B cell (primary cell): ENCODE results near the gene NT5M. TPM values are rescaled to one million over a fixed set of nuclear protein-coding genes. Genes with fewer than 3 reads are reported as not detected.

Source experiments
- ATAC-seq: fragments of 200-7000 bp; cut with Tn5 transposase; one replicate; pipeline ENCODE4 v1.10.0; 2021; ENCODE audit warnings: low read depth, mild to moderate bottlenecking, moderate number of reproducible peaks, moderate library complexity
- CTCF ChIA-PET: fragments of 350-600 bp; sonication (Branson Sonifier 250); formaldehyde crosslinking; loops from one replicate; lab custom pipeline; 2021; ENCODE audit warnings: antibody characterized with exemption, inconsistent platforms; lab: Charles Lee
- POLR2A ChIA-PET: fragments of 350-600 bp; sonication (Branson Sonifier 250); formaldehyde crosslinking; loops from one replicate; lab custom pipeline; 2021; ENCODE audit warnings: antibody characterized with exemption; lab: Charles Lee
- DNase-seq: peaks from one replicate; pipeline ENCODE4 v3.0.0; 2013
- H2AFZ ChIP-seq: 2 replicates; pipeline ENCODE4 v1.6.1; 2012; ENCODE audit warnings: mild to moderate bottlenecking, low read depth, low read length; ENCODE audit not compliant: insufficient read depth, poor library complexity, severe bottlenecking
- H3K27ac ChIP-seq, 2 donors: 1 replicate in 1 of 2; 2 replicates in 1 of 2; pipeline ENCODE4 v1.5.1; 2012 to 2013; ENCODE audit warnings: low read length in 2 of 2, mild to moderate bottlenecking in 2 of 2, moderate library complexity in 1 of 2
- H3K27me3 ChIP-seq, 4 experiments: fragments of 200-600 bp in 1 of 4; sonication (generic) in 1 of 4; replicated peaks in 1 of 4; 1 replicate in 2 of 4; 2 replicates in 2 of 4; pipeline versions ENCODE4 v1.6.1 to v1.7.0; 2013 to 2016; ENCODE audit warnings: low read length in 3 of 4, mild to moderate bottlenecking in 2 of 4, mixed read lengths in 1 of 4, moderate library complexity in 1 of 4; ENCODE audit not compliant: insufficient read depth in 4 of 4, control insufficient read depth in 3 of 4; ENCODE audit errors: control extremely low read depth in 1 of 4
- H3K36me3 ChIP-seq, 2 experiments: replicated peaks in 1 of 2; 1 replicate in 1 of 2; 2 replicates in 1 of 2; pipeline versions ENCODE4 v1.6.1 to v1.7.1; 2013; ENCODE audit warnings: low read length in 1 of 2; ENCODE audit not compliant: insufficient read depth in 2 of 2, control insufficient read depth in 1 of 2; ENCODE audit errors: control extremely low read depth in 1 of 2, extremely low read depth in 1 of 2
- H3K4me1 ChIP-seq, 2 donors: fragments of 200-600 bp in 1 of 2; sonication (generic) in 1 of 2; 1 replicate in 1 of 2; 2 replicates in 1 of 2; pipeline versions ENCODE4 v1.5.1 to v1.6.1; 2013 to 2017; ENCODE audit warnings: low read length in 2 of 2; ENCODE audit not compliant: control insufficient read depth in 2 of 2, insufficient read depth in 2 of 2
- H3K4me2 ChIP-seq: replicated peaks from 2 replicates; pipeline ENCODE3; 2012; ENCODE audit warnings: mild to moderate bottlenecking, low read depth, low read length; ENCODE audit not compliant: poor library complexity, severe bottlenecking
- H3K4me3 ChIP-seq, 5 experiments: fragments of 200-600 bp in 1 of 5; sonication (generic) in 1 of 5; 1 replicate in 3 of 5; 2 replicates in 2 of 5; pipeline versions ENCODE4 v1.5.1 to v1.7.0; 2011 to 2016; ENCODE audit warnings: low read length in 4 of 5, mild to moderate bottlenecking in 4 of 5, low read depth in 2 of 5, control low read depth in 1 of 5, moderate library complexity in 1 of 5; ENCODE audit not compliant: insufficient read depth in 1 of 5; ENCODE audit errors: control extremely low read depth in 1 of 5, extremely low read depth in 1 of 5
- H3K79me2 ChIP-seq: fragments of 200-600 bp; sonication (generic); one replicate; pipeline ENCODE4 v1.6.0; 2016; ENCODE audit warnings: low read length; ENCODE audit not compliant: control insufficient read depth, insufficient read depth
- H3K9ac ChIP-seq: fragments of 200-600 bp; sonication (generic); 2 replicates; pipeline ENCODE4 v1.6.1; 2017; ENCODE audit warnings: mild to moderate bottlenecking, low read length, moderate library complexity
- H3K9me3 ChIP-seq, 3 donors: one replicate each; pipeline versions ENCODE4 v1.6.1 to v1.7.1; 2013; ENCODE audit warnings: low read length in 2 of 3; ENCODE audit not compliant: control insufficient read depth in 2 of 3, insufficient read depth in 1 of 3; ENCODE audit errors: control extremely low read depth in 1 of 3
- H4K20me1 ChIP-seq: 2 replicates; pipeline ENCODE4 v1.6.0; 2012; ENCODE audit warnings: mild to moderate bottlenecking, low read length; ENCODE audit not compliant: insufficient read depth, control insufficient read depth, poor library complexity, severe bottlenecking
- H3K27ac Mint-ChIP-seq: one replicate; pipeline ENCODE4 v1.8.0; 2021; ENCODE audit warnings: mixed read lengths
- H3K27me3 Mint-ChIP-seq: one replicate; pipeline ENCODE4 v1.8.0; 2021; ENCODE audit warnings: mixed read lengths
- H3K4me1 Mint-ChIP-seq: one replicate; pipeline ENCODE4 v1.8.0; 2021; ENCODE audit warnings: mixed read lengths
- H3K4me3 Mint-ChIP-seq: one replicate; pipeline ENCODE4 v1.8.0; 2021; ENCODE audit warnings: mixed read lengths
- H3K9me3 Mint-ChIP-seq: one replicate; pipeline ENCODE4 v1.8.0; 2022; ENCODE audit warnings: mixed read lengths; ENCODE audit not compliant: insufficient read depth
- EZH2 ChIP-seq: IDR thresholded peaks from 2 replicates; pipeline ENCODE4 v1.6.1; 2012; ENCODE audit warnings: borderline replicate concordance, low read depth, mild to moderate bottlenecking, moderate library complexity, low read length; ENCODE audit not compliant: insufficient read depth, poor library complexity, severe bottlenecking
- WGBS: methylation state at CpG from one replicate; pipeline ENCODE4 v1.1.5; 2013; ENCODE audit warnings: missing lambda C conversion rate; ENCODE audit not compliant: insufficient coverage; 5-methylcytosine and 5-hydroxymethylcytosine counted together
- intact Hi-C: fragments of 100-400 bp; cut with micrococcal nuclease; formaldehyde crosslinking; loops from one replicate; pipeline ENCODE4 v1.10.0; 2022
- polyA plus RNA-seq: library from polyadenylated mRNA; depleted of rRNA; stranded (reverse); fragments of >200 nt; gene quantifications from 2 replicates; pipeline ENCODE4 v1.2.3, GENCODE V29; 2012
- total RNA-seq, 2 donors: library from RNA; stranded (reverse); fragments of 120-200 nt in 1 of 2; gene quantifications; 1 replicate in 1 of 2; 2 replicates in 1 of 2; pipeline versions ENCODE4 v1.2.3 to v1.2.4, GENCODE V29; 2013 to 2022
- TF ChIP-seq, protein P1 (sequence below): fragments of 200-600 bp; IDR thresholded peaks from one replicate; pipeline ENCODE4 v1.8.0; 2022; ENCODE audit warnings: antibody characterized with exemption, mild to moderate bottlenecking

NT5M gene
- total and polyA plus RNA-seq, 2 donors (not counting 1 experiment from before 2014, with no cell fraction given), result 0.40 to 0.47 TPM

- CTCF ChIA-PET, result no interaction called here
- H2AFZ ChIP-seq, result no peak overlapping the region
- WGBS, result 87% methylated on average over 12 of the region's 17 CpGs
Observed at GRCh38 chr17:17388657-17389496, 85.7 kb downstream of the NT5M start.

More at GRCh38 chr17:17388657-17389496, 85.7 kb downstream of the NT5M start:
- H3K9me3 ChIP-seq, result peaks cover 0 to 6% (median 0%) of the 10 kb centered on the region in 3 donors
- H3K27me3 Mint-ChIP-seq, result peaks cover 11% of the 10 kb centered on the region
- H3K27ac ChIP-seq, result no peak overlapping the region
- peaks cover 11% of the 10 kb centered on the region for H3K4me1 Mint-ChIP-seq
- H3K9me3 Mint-ChIP-seq, result no peaks in the 10 kb centered on the region
- ATAC-seq (no peak), DNase-seq (no peak)
- no peak overlapping the region for H3K9ac ChIP-seq
- no peaks in the 10 kb centered on the region for H3K36me3 ChIP-seq
- H3K79me2 ChIP-seq, result no peaks in the 10 kb centered on the region
- no peak overlapping the region for H3K4me2 ChIP-seq
- no peak for TF ChIP-seq EZH2
- TF ChIP-seq, protein P1, sequence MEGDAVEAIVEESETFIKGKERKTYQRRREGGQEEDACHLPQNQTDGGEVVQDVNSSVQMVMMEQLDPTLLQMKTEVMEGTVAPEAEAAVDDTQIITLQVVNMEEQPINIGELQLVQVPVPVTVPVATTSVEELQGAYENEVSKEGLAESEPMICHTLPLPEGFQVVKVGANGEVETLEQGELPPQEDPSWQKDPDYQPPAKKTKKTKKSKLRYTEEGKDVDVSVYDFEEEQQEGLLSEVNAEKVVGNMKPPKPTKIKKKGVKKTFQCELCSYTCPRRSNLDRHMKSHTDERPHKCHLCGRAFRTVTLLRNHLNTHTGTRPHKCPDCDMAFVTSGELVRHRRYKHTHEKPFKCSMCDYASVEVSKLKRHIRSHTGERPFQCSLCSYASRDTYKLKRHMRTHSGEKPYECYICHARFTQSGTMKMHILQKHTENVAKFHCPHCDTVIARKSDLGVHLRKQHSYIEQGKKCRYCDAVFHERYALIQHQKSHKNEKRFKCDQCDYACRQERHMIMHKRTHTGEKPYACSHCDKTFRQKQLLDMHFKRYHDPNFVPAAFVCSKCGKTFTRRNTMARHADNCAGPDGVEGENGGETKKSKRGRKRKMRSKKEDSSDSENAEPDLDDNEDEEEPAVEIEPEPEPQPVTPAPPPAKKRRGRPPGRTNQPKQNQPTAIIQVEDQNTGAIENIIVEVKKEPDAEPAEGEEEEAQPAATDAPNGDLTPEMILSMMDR, result no peak
- H4K20me1 ChIP-seq, result no peaks in the 10 kb centered on the region
- peaks cover 10% of the 10 kb centered on the region in 2 donors for H3K4me1 ChIP-seq
- intact Hi-C loops, result no loop called here
- H3K27ac Mint-ChIP-seq, result no peak overlapping the region
- H3K27me3 ChIP-seq, result no peaks in the 10 kb centered on the region
- H3K4me3 Mint-ChIP-seq, result no peak overlapping the region
- no peak overlapping the region for H3K4me3 ChIP-seq
- POLR2A ChIA-PET, result no interaction called here
